HAP-1 (cell line): ENCODE results near the gene PCDHA9.
"Not testable (repeated sequence)": the region's sequence is repeated elsewhere in the genome, so short reads cannot be mapped to it uniquely, and the experiment has no call there.

Experiments
- DNase-seq, 2 experiments: peaks; one replicate each; pipeline ENCODE4 v3.0.0-alpha.2; 2016 to 2020; ENCODE audit warnings: low spot score in 2 of 2
- H3K27me3 ChIP-seq: fragments of 250-450 bp; sonication (Bioruptor Pico); 2 replicates; pipeline ENCODE4 v1.5.1; 2020; ENCODE audit warnings: low read depth, mild to moderate bottlenecking, moderate library complexity
- H3K36me3 ChIP-seq: fragments of 250-450 bp; sonication (Bioruptor Pico); replicated peaks from 2 replicates; pipeline ENCODE4 v1.5.1; 2020; ENCODE audit warnings: mild to moderate bottlenecking
- H3K4me1 ChIP-seq: fragments of 250-450 bp; sonication (Bioruptor Pico); 2 replicates; pipeline ENCODE4 v1.5.1; 2020; ENCODE audit warnings: mild to moderate bottlenecking
- H3K4me3 ChIP-seq: fragments of 250-450 bp; sonication (Bioruptor Pico); 2 replicates; pipeline ENCODE4 v1.5.1; 2020; ENCODE audit warnings: mild to moderate bottlenecking, moderate library complexity
- H3K9me3 ChIP-seq: fragments of 250-450 bp; sonication (Bioruptor Pico); 2 replicates; pipeline ENCODE4 v1.5.1; 2020; ENCODE audit warnings: mild to moderate bottlenecking, moderate library complexity
- in situ Hi-C: fragments of 300-500 bp; cut with MboI; formaldehyde crosslinking; loops from 3 replicates; pipeline ENCODE4 v1.14.3; 2020; ENCODE audit warnings: low sequenced_read_pairs, inconsistent platforms, mixed read lengths

The PCDHA9 gene

DNA sequence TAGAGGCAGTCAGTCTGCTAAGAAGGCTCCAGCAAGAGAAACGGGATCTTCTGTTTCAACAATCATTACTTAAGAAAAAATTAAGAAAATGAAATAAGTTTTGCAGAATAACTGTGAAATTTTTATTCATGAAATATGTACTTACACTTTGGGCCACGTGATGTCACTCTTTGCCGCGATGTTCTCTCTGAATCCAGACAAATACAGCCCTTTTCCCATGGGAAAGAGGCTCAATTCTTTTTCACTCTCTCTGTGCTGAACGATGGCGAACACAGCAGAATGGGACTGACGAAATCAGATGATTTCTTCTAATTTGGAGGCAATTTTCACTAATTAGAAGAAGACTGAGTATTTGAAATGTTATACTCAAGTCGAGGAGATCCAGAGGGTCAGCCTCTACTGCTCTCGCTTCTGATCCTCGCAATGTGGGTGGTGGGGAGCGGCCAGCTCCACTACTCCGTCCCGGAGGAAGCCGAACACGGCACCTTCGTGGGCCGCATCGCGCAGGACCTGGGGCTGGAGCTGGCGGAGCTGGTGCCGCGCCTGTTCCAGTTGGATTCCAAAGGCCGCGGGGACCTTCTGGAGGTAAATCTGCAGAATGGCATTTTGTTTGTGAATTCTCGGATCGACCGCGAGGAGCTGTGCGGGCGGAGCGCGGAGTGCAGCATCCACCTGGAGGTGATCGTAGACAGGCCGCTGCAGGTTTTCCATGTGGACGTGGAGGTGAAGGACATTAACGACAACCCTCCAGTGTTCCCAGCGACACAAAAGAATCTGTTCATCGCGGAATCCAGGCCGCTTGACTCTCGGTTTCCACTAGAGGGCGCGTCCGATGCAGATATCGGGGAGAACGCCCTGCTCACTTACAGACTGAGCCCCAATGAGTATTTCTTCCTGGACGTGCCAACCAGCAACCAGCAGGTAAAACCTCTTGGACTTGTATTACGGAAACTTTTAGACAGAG lies at the start of gene PCDHA9:
Gene PCDHA9, plus strand, starts transcription at position 244 of the 964 bp plus-strand sequence. Its CDS starts 114 bp downstream, at position 358.
- H3K27me3 ChIP-seq, H3K4me1 ChIP-seq, H3K9me3 ChIP-seq, H3K4me3 ChIP-seq, in situ Hi-C loops, DNase-seq, H3K36me3 ChIP-seq: not testable (repeated sequence)

GRCh38 chr5:140800816-140801493 lies 47.2 kb upstream of the PCDHA9 start, which contains the start of gene PCDHA3:
Gene PCDHA3 (plus strand): TSS chr5:140801057.
- H3K9me3 ChIP-seq, result peaks cover 4% of the 10 kb centered on the region; the same call in 1 of the 2 replicates
- H3K36me3 ChIP-seq, result no peaks in the 10 kb centered on the region
- peak within 1 kb of the TSS; percentile 30 for H3K4me3 ChIP-seq
- H3K4me1 ChIP-seq, result no peaks in the 10 kb centered on the region
- H3K27me3 ChIP-seq, result no peaks in the 10 kb centered on the region
- in situ Hi-C loops, result no loop called here
- DNase-seq, result peak; percentile 64 to 74

DNA sequence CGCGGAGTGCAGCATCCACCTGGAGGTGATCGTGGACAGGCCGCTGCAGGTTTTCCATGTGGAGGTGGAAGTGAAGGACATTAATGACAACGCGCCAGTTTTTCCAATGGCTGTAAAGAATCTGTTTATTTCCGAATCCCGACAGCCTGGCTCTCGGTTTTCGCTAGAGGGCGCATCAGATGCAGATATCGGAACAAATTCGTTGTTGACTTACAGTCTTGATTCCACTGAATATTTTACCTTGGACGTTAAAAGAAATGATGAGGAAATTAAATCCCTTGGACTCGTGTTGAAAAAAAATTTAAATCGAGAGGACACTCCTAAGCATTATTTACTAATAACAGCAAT lies 46.7 kb upstream of the PCDHA9 start:
- DNase-seq, result peak; percentile 43 to 69

GRCh38 chr5:140802381-140802780 lies 45.8 kb upstream of the PCDHA9 start:
- H3K36me3 ChIP-seq, H3K27me3 ChIP-seq, DNase-seq, H3K4me3 ChIP-seq, H3K4me1 ChIP-seq, in situ Hi-C loops, H3K9me3 ChIP-seq: not testable (repeated sequence)

More for the DNA sequence above, 46.7 kb upstream of the PCDHA9 start:
- Histone ChIP-seq H3K4me3 (peak overlapping the region; percentile 30), H3K36me3 (no peaks in the 10 kb centered on the region), H3K9me3 (peaks cover 4% of the 10 kb centered on the region; the same call in 1 of the 2 replicates), H3K27me3 (no peaks in the 10 kb centered on the region), H3K4me1 (no peaks in the 10 kb centered on the region)
- in situ Hi-C loops, result no loop called here

- peaks cover 4% of the 10 kb centered on the region; the same call in 1 of the 2 replicates for H3K9me3 ChIP-seq
- in situ Hi-C loops, result no loop called here
Measured at GRCh38 chr5:140802781-140803271, 45.4 kb upstream of the PCDHA9 start.

DNA sequence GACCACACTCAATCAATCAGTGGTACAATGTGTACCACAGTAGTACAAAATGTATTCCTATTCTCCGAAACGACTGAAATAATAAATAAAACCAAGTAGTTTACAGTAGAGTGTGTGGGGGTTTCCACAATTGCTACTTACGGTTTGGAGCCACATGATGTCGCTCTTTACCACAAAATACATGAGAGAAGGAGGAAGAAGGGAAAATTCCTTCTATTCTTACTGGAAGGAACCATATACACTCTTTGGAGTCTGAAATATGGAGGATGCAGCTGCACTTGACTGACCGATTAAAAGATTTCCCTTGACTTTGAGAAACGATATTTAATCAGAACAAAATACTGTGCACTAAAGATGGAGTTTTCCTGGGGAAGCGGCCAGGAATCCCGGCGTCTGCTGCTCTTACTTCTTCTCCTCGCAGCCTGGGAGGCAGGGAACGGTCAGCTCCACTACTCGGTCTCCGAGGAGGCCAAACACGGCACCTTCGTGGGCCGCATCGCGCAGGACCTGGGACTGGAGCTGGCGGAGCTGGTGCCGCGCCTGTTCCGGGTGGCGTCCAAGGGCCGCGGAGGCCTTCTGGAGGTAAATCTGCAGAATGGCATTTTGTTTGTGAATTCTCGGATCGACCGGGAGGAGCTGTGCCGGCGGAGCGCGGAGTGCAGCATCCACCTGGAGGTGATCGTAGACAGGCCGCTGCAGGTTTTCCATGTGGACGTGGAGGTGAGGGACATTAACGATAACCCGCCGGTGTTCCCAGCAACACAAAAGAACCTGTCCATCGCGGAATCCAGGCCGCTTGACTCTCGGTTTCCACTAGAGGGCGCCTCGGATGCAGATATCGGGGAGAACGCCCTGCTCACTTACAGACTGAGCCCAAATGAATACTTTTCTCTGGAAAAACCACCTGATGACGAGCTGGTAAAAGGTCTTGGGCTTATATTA lies 41.1 kb upstream of the PCDHA9 start, which contains the start of gene PCDHA4:
Gene PCDHA4, plus strand, starts transcription at position 235 of the 942 bp plus-strand sequence.
- Histone ChIP-seq H3K27me3 (no peaks in the 10 kb centered on the region), H3K9me3 (no peaks in the 10 kb centered on the region), H3K36me3 (no peaks in the 10 kb centered on the region), H3K4me1 (no peaks in the 10 kb centered on the region), H3K4me3 (no peak within 1 kb of the TSS)
- in situ Hi-C loops, result no loop called here
- peak in 1 of 2 experiments; percentile 46 for DNase-seq

More at GRCh38 chr5:140802781-140803271, 45.4 kb upstream of the PCDHA9 start:
- no peaks in the 10 kb centered on the region for H3K36me3 ChIP-seq
- no peaks in the 10 kb centered on the region for H3K4me1 ChIP-seq
- no peak overlapping the region for H3K4me3 ChIP-seq
- no peaks in the 10 kb centered on the region for H3K27me3 ChIP-seq
- no peak for DNase-seq

DNA sequence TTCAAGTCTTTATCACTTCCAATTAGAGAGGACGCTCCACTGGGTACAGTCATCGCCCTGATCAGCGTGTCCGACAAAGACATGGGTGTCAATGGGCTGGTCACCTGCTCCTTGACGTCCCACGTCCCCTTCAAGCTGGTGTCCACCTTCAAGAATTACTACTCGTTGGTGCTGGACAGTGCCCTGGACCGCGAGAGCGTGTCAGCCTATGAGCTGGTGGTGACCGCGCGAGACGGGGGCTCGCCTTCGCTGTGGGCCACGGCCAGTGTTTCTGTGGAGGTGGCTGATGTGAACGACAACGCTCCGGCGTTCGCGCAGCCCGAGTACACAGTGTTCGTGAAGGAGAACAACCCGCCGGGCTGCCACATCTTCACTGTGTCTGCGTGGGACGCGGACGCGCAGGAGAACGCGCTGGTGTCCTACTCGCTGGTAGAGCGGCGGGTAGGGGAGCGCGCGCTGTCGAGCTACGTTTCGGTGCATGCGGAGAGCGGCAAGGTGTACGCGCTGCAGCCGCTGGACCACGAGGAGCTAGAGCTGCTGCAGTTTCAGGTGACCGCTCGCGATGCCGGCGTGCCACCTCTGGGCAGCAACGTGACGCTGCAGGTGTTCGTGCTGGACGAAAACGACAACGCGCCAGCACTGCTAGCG lies 39.8 kb upstream of the PCDHA9 start:
- H3K4me1 ChIP-seq, in situ Hi-C loops, H3K9me3 ChIP-seq, DNase-seq, H3K4me3 ChIP-seq, H3K36me3 ChIP-seq, H3K27me3 ChIP-seq: not testable (repeated sequence)

GRCh38 chr5:140808889-140809291 lies 39.3 kb upstream of the PCDHA9 start:
- Histone ChIP-seq H3K27me3 (no peaks in the 10 kb centered on the region), H3K36me3 (no peaks in the 10 kb centered on the region), H3K4me3 (no peak overlapping the region), H3K9me3 (no peaks in the 10 kb centered on the region), H3K4me1 (no peaks in the 10 kb centered on the region)
- no peak for DNase-seq
- in situ Hi-C loops, result no loop called here

DNA sequence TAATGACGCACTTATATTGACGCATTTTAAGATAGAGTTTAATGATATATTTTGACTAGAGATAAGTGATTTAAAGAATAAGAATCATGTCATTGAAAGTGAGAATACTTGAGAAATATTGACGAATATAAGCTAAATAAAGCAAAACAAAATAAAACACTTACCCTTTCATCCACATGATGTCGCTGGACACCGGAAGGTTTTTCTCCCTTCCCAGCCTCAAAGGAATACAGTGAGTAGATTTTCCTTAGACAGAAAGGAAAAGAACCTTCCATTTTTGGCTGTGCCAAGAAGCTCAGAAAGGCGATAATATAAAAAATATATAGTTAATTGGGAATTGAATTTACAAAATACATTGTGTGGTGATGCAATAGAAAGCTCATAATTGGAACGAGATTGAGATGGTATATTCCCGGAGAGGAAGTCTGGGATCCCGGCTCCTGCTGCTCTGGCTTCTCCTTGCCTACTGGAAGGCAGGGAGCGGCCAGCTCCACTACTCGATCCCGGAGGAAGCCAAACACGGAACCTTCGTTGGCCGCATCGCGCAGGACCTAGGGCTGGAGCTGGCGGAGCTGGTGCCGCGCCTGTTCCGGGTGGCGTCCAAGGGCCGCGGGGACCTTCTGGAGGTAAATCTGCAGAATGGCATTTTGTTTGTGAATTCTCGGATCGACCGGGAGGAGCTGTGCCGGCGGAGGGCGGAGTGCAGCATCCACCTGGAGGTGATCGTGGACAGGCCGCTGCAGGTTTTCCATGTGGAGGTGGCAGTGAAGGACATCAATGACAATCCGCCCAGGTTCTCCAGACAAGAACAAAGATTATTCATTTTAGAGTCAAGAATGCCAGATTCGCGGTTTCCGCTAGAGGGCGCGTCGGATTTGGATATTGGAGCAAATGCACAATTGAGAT lies 26.6 kb upstream of the PCDHA9 start, which contains the start of gene PCDHA5:
Gene PCDHA5, plus strand, starts transcription at position 239 of the 906 bp plus-strand sequence.
- in situ Hi-C loops, result no loop called here
- H3K36me3 ChIP-seq, result no peaks in the 10 kb centered on the region
- no peaks in the 10 kb centered on the region for H3K4me1 ChIP-seq
- peak; percentile 38 to 76 for DNase-seq
- no peaks in the 10 kb centered on the region for H3K9me3 ChIP-seq
- no peak within 1 kb of the TSS for H3K4me3 ChIP-seq
- no peaks in the 10 kb centered on the region for H3K27me3 ChIP-seq

DNA sequence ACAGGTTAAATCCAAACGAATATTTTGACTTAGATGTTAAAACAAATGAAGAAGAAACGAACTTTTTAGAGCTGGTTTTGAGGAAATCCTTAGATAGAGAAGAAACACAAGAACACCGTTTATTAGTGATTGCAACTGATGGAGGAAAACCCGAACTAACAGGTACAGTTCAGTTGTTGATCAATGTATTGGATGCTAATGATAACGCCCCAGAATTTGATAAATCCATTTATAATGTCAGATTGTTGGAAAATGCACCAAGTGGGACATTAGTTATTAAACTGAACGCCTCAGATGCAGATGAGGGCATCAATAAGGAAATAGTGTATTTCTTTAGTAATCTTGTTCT lies 25.9 kb upstream of the PCDHA9 start:
- Histone ChIP-seq H3K36me3 (no peaks in the 10 kb centered on the region), H3K4me1 (no peaks in the 10 kb centered on the region), H3K27me3 (no peaks in the 10 kb centered on the region), H3K4me3 (no peak overlapping the region), H3K9me3 (no peaks in the 10 kb centered on the region)
- DNase-seq, result no peak
- in situ Hi-C loops, result no loop called here

DNA sequence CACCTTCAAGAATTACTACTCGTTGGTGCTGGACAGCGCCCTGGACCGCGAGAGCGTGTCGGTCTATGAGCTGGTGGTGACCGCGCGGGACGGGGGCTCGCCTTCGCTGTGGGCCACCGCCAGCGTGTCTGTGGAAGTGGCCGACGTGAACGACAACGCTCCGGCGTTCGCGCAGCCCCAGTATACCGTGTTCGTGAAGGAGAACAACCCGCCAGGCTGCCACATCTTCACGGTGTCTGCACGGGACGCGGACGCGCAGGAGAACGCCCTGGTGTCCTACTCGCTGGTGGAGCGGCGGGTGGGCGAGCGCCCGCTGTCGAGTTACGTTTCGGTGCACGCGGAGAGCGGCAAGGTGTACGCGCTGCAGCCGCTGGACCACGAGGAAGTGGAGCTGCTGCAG lies 25.2 kb upstream of the PCDHA9 start:
- H3K4me3 ChIP-seq, DNase-seq, H3K9me3 ChIP-seq, H3K27me3 ChIP-seq, in situ Hi-C loops, H3K4me1 ChIP-seq, H3K36me3 ChIP-seq: not testable (repeated sequence)

- Histone ChIP-seq H3K27me3 (no peaks in the 10 kb centered on the region), H3K4me3 (no peak overlapping the region), H3K9me3 (no peaks in the 10 kb centered on the region), H3K36me3 (no peaks in the 10 kb centered on the region), H3K4me1 (no peaks in the 10 kb centered on the region)
- in situ Hi-C loops, result no loop called here
- DNase-seq, result no peak
Measured at GRCh38 chr5:140823475-140823874, 24.7 kb upstream of the PCDHA9 start.
